Measurements from ENCODE around the gene BLOC1S1.

Gene BLOC1S1

GRCh38 chr12:55704824-55705718, 10.8 kb upstream of the BLOC1S1 start:
- no peak for TF ChIP-seq CTCF (IDR thresholded peaks at IDR 0.05; ENCODE audit: low read depth, low read length, missing control alignments)
- DNase-seq (ENCODE audit: extremely low read depth, low read depth), result no peak
- no peak overlapping the region for H3K4me3 ChIP-seq (replicated peaks; ENCODE audit: low read depth, low read length)

GRCh38 chr12:55705782-55706402, 10.0 kb upstream of the BLOC1S1 start:
- no peak overlapping the region for H3K4me3 ChIP-seq (replicated peaks; ENCODE audit: low read depth, low read length)
- TF ChIP-seq CTCF (IDR thresholded peaks at IDR 0.05; ENCODE audit: low read depth, low read length, missing control alignments), result peak; percentile 46
- DNase-seq (ENCODE audit: extremely low read depth, low read depth), result no peak

- H3K4me3 ChIP-seq (replicated peaks; ENCODE audit: low read depth, low read length), result no peak overlapping the region; the same call in 1 of the 2 replicates
- TF ChIP-seq CTCF (IDR thresholded peaks at IDR 0.05; ENCODE audit: low read depth, low read length, missing control alignments), result no peak
- DNase-seq (ENCODE audit: extremely low read depth, low read depth), result no peak
These were observed 9.2 kb upstream of the BLOC1S1 start for GRCh38 chr12:55706568-55707218.

- no peak for TF ChIP-seq CTCF (IDR thresholded peaks at IDR 0.05; ENCODE audit: low read depth, low read length, missing control alignments)
- DNase-seq (ENCODE audit: extremely low read depth, low read depth), result no peak
- H3K4me3 ChIP-seq (replicated peaks; ENCODE audit: low read depth, low read length), result peak overlapping the region; percentile 40
These were observed 8.6 kb upstream of the BLOC1S1 start for GRCh38 chr12:55707219-55707671.

GRCh38 chr12:55707841-55708694, 7.8 kb upstream of the BLOC1S1 start, which contains the start of gene ITGA7:
TSS of gene ITGA7 (minus strand) at chr12:55707904. CDS start at chr12:55707682, 222 bp downstream.
- no peak for DNase-seq (ENCODE audit: extremely low read depth, low read depth)
- no peak for TF ChIP-seq CTCF (IDR thresholded peaks at IDR 0.05; ENCODE audit: low read depth, low read length, missing control alignments)

GRCh38 chr12:55708695-55709233, 7.1 kb upstream of the BLOC1S1 start:
- DNase-seq (ENCODE audit: extremely low read depth, low read depth), result no peak
- no peak overlapping the region for H3K4me3 ChIP-seq (replicated peaks; ENCODE audit: low read depth, low read length)
- TF ChIP-seq CTCF (IDR thresholded peaks at IDR 0.05; ENCODE audit: low read depth, low read length, missing control alignments), result no peak

More at GRCh38 chr12:55707841-55708694, 7.8 kb upstream of the BLOC1S1 start, which contains the start of gene ITGA7:
- H3K4me3 ChIP-seq (replicated peaks; ENCODE audit: low read depth, low read length), result peak within 1 kb of the TSS; percentile 40

Measured in HFF-Myc (cell line).